ENCODE measurements around the gene PAGE2.

DNA sequence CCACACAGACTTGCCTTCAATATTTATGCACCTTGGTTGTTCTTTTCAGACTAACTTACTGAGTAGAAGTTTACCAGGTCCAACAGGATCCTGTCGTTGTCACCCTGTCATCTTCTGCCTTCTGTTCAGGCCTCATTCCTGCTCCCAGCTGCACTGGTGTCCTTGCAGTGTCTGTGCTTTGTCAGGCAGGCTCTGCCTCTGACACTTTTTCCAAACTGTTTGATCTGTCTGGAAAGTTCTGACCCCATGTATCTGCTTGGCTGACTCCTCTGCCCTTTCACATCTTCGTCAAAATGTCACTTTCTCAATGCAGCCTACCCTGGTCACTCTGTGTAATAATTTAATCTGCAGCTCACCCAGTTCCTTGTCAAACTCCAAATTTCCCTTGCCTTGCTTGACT, 9.9 kb downstream of the PAGE2 start:
- TF ChIP-seq, protein P1, sequence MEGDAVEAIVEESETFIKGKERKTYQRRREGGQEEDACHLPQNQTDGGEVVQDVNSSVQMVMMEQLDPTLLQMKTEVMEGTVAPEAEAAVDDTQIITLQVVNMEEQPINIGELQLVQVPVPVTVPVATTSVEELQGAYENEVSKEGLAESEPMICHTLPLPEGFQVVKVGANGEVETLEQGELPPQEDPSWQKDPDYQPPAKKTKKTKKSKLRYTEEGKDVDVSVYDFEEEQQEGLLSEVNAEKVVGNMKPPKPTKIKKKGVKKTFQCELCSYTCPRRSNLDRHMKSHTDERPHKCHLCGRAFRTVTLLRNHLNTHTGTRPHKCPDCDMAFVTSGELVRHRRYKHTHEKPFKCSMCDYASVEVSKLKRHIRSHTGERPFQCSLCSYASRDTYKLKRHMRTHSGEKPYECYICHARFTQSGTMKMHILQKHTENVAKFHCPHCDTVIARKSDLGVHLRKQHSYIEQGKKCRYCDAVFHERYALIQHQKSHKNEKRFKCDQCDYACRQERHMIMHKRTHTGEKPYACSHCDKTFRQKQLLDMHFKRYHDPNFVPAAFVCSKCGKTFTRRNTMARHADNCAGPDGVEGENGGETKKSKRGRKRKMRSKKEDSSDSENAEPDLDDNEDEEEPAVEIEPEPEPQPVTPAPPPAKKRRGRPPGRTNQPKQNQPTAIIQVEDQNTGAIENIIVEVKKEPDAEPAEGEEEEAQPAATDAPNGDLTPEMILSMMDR (IDR thresholded peaks at IDR 0.05), result no peak
- TF ChIP-seq POLR2A (IDR thresholded peaks at IDR 0.05), result no peak

Data from prostate gland (tissue), 2 donors.